Endometrial microvascular endothelial cells (primary cell): Measurements from ENCODE around the gene ZNF30. TPM values are rescaled to one million over a fixed set of nuclear protein-coding genes. Genes with fewer than 3 reads are reported as not detected.
"Not testable (repeated sequence)": the region's sequence is repeated elsewhere in the genome, so short reads cannot be mapped to it uniquely, and the experiment has no call there.

Experiments used
- in situ Hi-C: cut with HindIII; loops from 2 replicates; pipeline ENCODE4 v1.10.0; 2017; ENCODE audit warnings: low sequenced_read_pairs, low pct_unique_long_range_greater_than_20kb; ENCODE audit errors: inconsistent ontology term
- total RNA-seq: library from RNA; depleted of rRNA; stranded (reverse); fragments of >200 nt; gene quantifications from one replicate; pipeline ENCODE4 v1.2.3, GENCODE V29; 2015; ENCODE audit errors: inconsistent ontology term

The ZNF30 gene
- 3.3 TPM for total RNA-seq

DNA sequence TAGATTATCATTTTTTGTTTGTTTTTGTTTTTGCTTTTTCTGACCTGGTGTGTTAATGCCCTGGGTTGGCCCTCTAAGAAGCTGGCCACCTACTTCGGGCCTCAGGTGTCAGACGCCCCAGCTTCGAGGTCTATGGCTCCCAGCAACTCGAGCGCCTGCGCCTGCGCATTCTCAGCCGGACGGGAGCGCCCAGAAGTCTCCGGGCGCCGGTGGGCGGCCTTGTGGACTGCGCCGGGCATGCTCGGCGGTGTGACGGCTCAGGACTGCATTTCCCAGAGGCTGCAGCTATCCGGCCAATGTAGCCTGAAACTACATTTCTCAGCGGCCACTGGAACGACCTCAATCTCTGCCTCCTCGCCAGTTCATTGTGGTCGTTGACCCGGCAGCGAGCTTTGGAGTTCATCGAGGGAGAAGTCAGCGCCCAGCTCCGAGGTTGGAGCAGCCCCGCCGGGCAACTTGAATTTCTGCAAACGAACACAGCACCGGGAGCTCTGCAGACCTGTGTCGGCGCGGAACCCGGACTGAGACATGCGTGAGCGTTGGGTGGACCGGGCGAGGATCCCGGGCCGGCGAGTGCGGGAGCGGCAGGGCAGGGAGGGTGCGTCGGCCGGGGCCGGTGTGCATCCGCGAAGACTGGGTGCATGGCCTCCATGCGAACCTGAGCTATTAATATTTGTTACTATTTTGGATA, at the start of gene ZNF30:
TSS of gene ZNF30 (plus strand) at position 219 of the 691 bp plus-strand sequence. CDS start 3,045 bp downstream, outside the sequence.
- in situ Hi-C loops, result no loop called here

DNA sequence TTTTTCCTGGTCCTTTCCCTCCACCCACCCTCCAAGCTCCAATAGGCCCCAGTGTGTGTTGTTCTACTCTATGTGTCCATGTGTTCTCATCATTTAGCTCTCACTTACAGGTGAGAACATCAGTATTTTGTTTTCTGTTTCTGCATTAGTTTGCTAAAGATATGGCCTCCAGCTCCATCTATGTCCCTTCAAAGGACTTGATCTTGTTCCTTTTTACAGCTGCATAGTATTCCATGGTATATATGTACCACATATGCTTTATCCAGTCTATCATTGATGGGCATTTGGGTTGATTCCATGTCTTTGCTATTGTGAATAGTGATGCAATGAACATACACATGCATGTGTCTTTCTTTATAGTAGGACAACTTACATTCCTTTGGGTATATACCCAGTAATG, 47.1 kb upstream of the ZNF30 start:
- in situ Hi-C loops, result no loop called here

DNA sequence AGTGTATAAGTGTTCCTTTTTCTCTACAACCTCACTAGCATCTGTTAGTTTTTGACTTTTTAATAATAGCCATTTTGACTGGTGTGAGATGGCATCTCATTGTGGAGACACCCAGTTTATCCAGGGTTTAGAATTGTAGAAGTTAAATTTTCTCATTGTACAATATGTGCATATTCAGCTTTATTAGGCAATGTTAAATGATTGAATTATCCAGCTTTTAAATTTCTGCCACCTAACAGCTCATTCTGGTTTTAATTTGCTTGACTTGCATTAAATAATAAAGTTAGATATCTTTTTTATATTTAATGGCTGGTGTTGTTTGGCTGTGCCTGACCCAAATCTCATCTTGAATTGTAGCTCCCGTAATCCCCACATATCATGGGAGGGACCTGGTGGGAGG, 46.7 kb upstream of the ZNF30 start:
- in situ Hi-C loops, result no loop called here

DNA sequence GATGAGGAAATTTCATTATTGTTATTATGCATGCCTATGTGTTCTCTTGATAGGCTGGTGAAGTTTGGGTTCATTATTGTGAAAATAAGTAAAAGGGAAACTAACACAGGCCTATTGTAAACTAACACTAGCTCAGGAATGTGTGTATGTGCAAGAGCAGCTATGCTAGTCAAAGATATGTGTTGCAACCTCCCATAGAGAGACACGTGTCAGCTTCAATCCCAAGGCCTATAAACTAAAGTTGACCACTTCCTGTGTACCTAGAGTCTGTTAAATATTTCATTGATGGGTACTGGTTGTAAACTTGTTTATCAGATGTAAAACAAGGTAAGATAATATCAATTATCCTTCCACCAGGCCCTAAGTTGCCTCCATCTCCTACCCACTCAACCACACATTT, 44.7 kb upstream of the ZNF30 start:
- in situ Hi-C loops, result no loop called here

DNA sequence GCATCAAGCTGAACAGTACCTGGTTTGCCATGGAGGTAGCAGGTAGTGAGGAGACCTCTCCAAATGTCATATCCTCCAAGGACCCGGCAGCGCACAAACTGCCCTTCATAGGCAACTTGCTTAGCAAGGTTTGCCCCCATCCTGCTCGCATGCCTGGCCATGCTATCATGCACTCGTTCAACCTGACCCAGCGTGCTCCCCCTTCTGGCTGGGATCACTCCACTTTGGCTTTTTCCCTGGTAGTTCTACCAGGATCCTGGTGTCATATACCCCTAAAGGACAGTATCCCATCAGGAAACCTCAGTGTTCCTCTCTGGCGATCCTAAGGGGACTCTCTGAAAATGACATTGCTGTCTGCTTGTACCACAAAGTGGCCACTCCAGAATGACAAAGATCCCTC, 38.6 kb upstream of the ZNF30 start:
- in situ Hi-C loops, result no loop called here

DNA sequence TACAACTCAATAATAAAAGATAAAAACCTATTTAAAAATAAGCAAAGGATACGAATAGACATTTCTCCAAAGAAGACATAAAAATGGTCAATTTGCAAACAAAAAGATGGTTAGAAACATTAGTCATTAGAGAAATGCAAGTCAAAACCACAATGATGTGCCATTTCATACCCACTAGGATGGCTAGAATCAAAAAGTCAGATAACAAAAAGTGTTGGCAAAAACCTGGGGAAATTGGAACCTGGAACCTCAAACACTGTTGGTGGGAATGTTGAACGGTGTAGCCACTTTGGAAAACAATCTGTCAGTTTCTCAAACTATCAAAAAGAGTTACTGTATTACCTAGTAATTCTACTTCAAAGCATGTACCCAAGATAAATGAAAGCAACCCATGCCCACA, 26.5 kb upstream of the ZNF30 start:
- in situ Hi-C loops, result no loop called here

DNA sequence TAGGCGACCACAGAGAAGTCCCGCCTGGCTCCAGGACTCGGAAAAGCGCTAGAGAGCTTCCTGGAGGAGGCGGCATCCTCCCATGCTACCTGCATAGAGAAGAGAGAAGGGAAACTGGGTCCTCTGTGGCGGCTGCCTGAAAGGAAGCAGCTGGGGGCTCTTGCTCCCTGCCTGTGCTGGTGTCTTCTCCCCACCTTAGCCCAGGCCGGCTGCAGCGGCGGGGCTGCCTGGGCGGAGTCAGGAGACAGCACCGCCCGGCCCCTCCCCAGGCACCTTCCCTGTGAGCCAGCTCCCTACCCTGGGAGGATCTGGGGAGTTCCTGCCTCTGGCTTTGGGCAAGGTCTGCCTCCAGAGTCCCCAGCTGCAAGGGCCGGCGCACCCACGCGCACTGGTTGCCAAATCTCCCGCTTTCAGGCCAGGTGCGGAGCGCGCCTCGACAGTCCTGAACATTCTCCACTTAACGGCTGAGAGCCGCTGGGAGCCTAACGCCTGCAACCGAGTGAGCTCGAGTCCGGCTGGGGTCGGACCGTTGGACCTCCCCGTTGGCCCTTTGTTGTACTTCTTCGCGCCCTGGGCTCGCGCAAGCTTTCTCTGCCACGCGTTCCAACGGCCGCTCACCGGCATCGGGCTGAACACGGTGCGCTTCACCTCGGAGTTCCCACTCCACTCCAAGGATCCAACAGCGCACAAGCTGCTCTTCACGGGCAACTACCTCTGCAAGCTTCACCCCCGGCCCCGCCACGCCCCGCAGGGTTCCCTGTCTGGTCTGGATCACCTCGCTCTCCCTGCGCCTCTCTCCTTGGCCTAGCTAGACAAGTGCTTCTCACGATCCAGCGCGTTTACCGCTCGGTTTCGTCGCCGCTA, 21.8 kb upstream of the ZNF30 start:
- in situ Hi-C loops, result no loop called here

DNA sequence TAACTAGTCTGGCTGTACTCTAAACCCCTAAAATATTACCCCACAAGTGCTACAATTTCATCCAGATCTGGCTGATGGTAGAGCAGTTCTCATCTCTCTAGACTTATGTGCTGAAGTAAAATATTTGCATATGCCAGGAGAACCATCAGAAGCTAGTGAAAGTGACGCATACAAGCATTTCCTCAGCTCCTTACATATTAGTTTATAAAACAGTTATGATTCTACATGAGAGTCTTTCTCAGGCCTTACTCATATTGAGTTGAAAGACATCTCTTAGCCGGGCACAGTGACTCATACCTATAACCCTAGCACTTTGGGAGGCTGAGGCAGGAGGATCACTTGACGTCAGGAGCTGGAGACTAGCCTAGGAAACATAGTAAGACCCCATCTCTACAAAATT, 15.9 kb upstream of the ZNF30 start:
- in situ Hi-C loops, result no loop called here

DNA sequence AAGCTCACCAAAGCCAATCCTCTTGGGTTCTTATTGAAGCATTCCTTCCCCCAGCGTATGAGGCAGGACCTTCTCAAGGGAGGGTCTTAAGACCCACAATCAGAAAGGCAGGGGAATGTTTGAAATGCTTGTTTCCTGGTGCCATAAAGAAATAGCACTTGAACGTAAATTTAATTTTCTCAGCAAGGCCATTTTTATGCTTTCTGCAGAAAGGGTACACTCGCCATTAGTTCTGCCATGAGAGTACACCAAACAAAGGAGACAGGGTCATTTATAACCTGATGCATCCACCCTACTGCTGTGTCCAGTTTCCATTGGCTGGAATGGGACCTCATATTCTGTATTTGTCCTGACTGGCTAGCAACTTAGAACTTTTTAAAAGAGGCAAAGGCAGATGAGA, 9.6 kb upstream of the ZNF30 start:
- in situ Hi-C loops, result not testable (repeated sequence)

DNA sequence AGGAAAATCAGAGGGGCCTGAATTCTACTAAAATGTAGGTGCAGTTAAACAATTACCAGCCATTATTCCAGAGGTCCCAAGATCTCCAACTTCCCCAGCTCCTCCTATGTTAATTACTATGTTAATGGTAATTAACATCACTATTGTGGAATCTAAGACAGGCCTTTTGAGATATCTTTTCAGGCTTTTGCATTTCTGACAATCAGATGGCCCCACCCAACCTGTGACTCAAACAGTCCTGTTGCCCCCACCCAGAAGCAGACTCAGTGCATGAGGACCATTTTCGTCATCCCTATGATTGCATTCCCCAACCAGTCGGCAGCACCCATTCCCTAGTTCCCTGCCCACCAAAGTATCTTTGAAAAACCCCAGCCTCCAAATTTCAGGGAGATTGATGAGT, 8.5 kb upstream of the ZNF30 start:
- in situ Hi-C loops, result no loop called here

DNA sequence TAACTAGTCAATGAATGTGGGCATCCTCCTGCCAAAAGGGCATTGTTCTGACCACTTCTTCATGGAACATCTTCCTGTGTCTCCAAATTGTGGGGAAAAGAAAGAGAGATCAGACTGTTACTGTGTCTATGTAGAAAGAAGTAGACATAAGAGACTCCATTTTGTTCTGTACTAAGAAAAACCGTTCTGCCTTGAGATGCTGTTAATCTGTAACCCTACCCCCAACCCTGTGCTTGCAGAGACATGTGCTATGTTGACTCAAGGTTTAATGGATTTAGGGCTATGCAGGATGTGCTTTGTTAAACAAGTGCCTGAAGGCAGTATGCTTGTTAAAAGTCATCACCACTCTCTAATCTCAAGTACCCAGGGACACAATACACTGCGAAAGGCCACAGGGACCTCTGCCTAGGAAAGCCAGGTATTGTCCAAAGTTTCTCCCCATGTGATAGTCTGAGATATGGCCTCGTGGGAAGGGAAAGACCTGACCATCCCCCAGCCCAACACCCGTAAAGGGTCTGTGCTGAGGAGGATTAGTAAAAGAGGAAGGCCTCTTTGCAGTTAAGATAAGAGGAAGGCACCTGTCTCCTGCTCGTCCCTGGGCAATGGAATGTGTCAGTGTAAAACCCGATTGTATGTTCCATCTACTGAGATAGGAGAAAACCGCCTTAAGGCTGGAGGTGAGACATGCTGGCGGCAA, 6.5 kb upstream of the ZNF30 start:
- in situ Hi-C loops, result not testable (repeated sequence)

DNA sequence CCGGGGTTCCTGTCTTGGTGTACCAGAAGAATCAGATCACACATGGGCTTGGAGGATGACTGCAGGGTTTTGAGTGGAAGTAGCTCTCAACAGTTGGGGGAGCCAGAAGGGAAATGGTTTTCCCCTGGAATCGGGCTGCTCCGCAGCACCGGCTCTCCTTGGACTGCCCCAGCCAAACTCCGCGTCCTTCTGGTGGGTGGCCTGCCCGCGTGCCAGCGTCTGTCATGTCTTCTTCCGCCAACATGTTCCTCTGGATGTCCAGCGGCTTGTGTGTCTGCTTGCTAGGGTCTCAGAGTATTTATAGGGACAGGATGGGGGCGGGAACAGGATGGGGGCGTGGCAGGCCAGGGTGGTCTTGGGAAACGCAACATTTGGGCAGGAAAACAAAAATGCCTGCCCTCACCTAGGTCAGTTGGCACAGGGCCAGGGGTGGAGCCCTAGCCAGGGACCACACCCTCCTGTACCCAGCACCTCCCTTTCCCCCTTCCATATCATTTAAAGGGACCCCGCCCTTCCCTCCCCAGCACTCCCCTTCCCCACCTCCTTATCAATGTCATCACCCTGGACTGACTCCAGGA, 1.3 kb upstream of the ZNF30 start:
- in situ Hi-C loops, result no loop called here

DNA sequence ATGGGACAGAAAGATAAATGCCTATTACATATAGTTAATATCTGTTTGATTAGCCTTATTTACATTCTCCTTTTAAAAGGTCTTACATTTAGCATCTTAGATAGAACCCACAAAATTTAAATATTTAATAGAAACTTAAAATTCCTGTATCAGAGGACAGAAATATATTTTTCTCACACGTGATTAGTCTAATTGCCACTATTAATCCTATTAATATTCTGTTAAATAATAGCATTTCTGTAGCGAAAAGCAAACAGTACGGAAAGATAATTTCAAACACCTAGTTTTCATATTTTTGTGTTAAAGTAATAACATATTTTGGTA, 380 bp upstream of the ZNF30 start:
- in situ Hi-C loops, result no loop called here

DNA sequence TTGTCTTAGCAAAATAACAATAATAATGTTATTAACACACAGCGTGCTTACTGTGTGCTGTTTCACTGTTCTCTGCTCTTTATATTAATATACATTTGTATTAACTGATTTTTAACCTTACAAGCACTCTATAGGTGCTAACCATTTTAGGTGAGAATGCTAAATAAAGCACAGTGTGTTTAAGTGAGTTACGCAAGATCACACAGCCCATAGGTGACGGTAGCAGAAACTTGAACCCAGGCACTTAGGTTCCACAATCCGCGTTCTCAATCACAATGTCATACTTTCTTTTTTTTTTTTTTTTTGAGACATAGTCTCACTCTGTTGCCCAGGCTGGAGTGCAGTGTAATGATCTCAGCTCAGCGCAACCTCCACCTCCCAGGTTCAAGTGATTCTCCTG, 5.8 kb downstream of the ZNF30 start:
- in situ Hi-C loops, result no loop called here

DNA sequence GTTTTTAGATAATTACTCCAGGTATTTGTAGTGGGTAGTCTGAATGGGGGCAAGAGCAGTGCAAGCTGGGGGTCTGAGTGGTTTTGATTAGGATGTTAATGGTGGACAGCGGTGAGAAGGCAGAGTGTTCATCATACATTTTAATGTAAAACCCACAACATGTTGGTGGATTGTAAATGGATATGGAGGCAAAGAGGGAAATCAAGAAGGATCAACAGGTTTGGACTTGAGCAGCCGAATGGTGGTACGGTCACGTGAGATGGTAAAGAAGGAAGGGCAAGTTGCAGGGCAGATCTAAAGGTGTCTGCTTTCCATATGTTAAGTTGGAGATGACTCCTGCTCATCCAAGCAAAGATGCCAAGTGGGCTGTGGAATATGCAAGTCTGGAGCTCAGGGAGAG, 9.5 kb downstream of the ZNF30 start:
- in situ Hi-C loops, result no loop called here

DNA sequence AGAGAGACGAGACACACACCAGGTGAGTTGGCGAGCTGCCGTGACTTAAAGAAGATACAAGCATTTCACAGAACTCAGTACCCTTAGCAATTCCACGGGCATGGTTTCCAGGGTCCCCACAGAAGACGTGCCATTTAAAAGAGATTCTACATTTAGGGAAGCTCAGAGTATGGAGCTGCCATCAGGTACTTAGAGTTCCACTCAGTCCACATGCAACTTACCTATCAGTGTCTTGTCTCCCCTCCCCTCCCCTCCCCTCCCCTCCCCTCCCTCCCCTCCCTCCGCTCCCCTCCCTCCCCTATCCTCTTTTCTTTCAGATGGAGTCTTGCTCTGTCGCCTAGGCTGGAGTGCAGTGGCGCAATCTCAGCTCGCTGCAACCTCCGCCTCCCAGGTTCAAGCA, 12.2 kb downstream of the ZNF30 start:
- in situ Hi-C loops, result no loop called here

DNA sequence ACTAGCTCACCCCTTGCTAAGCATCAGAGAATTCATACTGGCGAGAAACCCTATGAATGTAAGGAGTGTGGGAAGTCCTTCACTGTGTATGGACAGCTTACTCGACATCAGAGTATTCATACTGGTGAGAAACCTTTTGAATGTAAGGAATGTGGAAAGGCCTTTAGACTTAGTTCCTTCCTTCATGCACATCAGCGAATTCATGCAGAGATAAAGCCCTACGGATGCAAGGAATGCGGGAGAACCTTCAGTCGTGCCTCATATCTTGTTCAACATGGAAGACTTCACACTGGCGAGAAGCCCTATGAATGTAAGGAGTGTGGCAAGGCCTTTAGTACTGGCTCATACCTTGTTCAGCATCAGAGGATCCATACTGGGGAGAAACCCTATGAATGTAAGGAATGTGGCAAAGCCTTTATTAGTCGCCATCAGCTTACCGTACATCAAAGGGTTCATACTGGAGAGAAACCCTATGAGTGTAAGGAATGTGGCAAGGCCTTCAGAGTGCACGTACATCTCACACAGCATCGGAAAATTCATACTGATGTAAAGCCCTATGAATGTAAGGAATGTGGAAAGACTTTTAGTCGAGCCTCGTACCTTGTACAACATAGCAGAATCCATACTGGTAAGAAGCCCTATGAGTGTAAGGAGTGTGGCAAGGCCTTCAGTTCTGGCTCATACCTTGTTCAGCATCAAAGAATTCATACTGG, 17.3 kb downstream of the ZNF30 start:
- in situ Hi-C loops, result no loop called here

DNA sequence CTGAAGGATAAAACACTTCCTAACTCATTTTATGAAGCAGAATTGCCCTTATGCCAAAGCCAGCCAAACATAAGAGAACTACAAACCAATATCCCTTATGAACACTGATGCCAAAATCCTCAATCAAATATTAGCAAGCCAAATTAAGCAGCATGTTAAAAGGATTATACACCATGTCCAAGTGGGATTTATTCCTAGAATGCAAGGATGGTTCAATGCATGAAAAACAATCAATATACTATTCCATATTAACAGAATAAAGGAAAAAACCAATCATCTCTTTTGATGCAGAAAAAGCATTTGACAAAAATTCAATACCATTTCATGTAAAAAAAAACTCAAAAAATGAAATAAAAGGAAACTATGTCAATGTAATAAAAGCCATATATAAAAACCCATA, 26.4 kb downstream of the ZNF30 start:
- in situ Hi-C loops, result no loop called here
